ENCODE data around the gene MINDY1.

The MINDY1 gene

GRCh38 chr1:150966011-150966410, 40.7 kb downstream of the MINDY1 start:
- Histone ChIP-seq H3K4me2 (ENCODE audit: insufficient read depth, low read length, poor library complexity, severe bottlenecking) (no peak overlapping the region), H3K9ac (ENCODE audit: low read depth, low read length, poor library complexity) (no peak overlapping the region), H2AK5ac (ENCODE audit: low read depth, low read length) (no peak overlapping the region), H2BK5ac (ENCODE audit: low read length) (no peak overlapping the region), H2BK15ac (ENCODE audit: low read length) (no peak overlapping the region), H3K27ac (replicated peaks; ENCODE audit: low read length) (no peak overlapping the region), H3K14ac (ENCODE audit: low read length) (no peak overlapping the region), H3K36me3 (replicated peaks in 1 of 2; ENCODE audit: control insufficient read depth in 2 of 2, insufficient read depth in 2 of 2, low read length in 2 of 2) (peaks cover 60 to 91% of the 10 kb centered on the region in 2 donors), H3K23ac (ENCODE audit: low read depth, low read length, poor library complexity) (no peak overlapping the region), H3K4me3 (ENCODE audit: low read length in 2 of 2) (no peak overlapping the region), H2BK12ac (ENCODE audit: low read length) (no peak overlapping the region), H3K4me1 (ENCODE audit: control insufficient read depth in 2 of 2, insufficient read depth in 1 of 2, low read depth in 1 of 2, low read length in 2 of 2) (peaks cover 6 to 9% of the 10 kb centered on the region in 2 donors), H4K91ac (ENCODE audit: low read depth, low read length, poor library complexity) (no peak overlapping the region), H2BK120ac (ENCODE audit: low read depth, low read length) (no peak overlapping the region), H3K18ac (ENCODE audit: low read length) (no peak overlapping the region), H4K8ac (ENCODE audit: low read depth, low read length) (no peak overlapping the region), H3K9me3 (replicated peaks in 1 of 2; ENCODE audit: control insufficient read depth in 2 of 2, insufficient read depth in 1 of 2, low read depth in 1 of 2, low read length in 2 of 2) (no peaks in the 10 kb centered on the region), H3K79me1 (ENCODE audit: low read depth, low read length) (peaks cover 6% of the 10 kb centered on the region), H2AFZ (ENCODE audit: low read length) (no peak overlapping the region), H3K4ac (ENCODE audit: low read length) (no peak overlapping the region), H3K27me3 (ENCODE audit: control insufficient read depth in 3 of 3, insufficient read depth in 3 of 3, low read depth in 1 of 3, low read length in 3 of 3) (no peaks in the 10 kb centered on the region)
- WGBS, 2 donors (ENCODE audit: extremely low coverage in 2 of 2, insufficient read length in 2 of 2, insufficient replicate concordance in 1 of 2) = no CpG with 5 or more reads among the region's 6 CpGs
- no peak for DNase-seq (ENCODE audit: low spot score)

- H4K91ac ChIP-seq (ENCODE audit: low read depth, low read length, poor library complexity) = no peak overlapping the region
- peaks cover 64 to 95% of the 10 kb centered on the region in 2 donors for H3K36me3 ChIP-seq (replicated peaks in 1 of 2; ENCODE audit: control insufficient read depth in 2 of 2, insufficient read depth in 2 of 2, low read length in 2 of 2)
- no peak overlapping the region for H3K18ac ChIP-seq (ENCODE audit: low read length)
These were observed 41.1 kb downstream of the MINDY1 start for GRCh38 chr1:150965605-150966004.

GRCh38 chr1:150964164-150964489, 42.6 kb downstream of the MINDY1 start:
- H3K23ac ChIP-seq (ENCODE audit: low read depth, low read length, poor library complexity) = no peak overlapping the region
- peaks cover 68 to 100% of the 10 kb centered on the region in 2 donors for H3K36me3 ChIP-seq (replicated peaks in 1 of 2; ENCODE audit: control insufficient read depth in 2 of 2, insufficient read depth in 2 of 2, low read length in 2 of 2)

More at GRCh38 chr1:150965605-150966004, 41.1 kb downstream of the MINDY1 start:
- no peak overlapping the region for H4K8ac ChIP-seq (ENCODE audit: low read depth, low read length)
- H3K4ac ChIP-seq (ENCODE audit: low read length) = no peak overlapping the region
- peaks cover 6% of the 10 kb centered on the region for H3K79me1 ChIP-seq (ENCODE audit: low read depth, low read length)
- no peaks in the 10 kb centered on the region for H3K9me3 ChIP-seq (replicated peaks in 1 of 2; ENCODE audit: control insufficient read depth in 2 of 2, insufficient read depth in 1 of 2, low read depth in 1 of 2, low read length in 2 of 2)
- peaks cover 2 to 5% of the 10 kb centered on the region in 2 donors for H3K4me1 ChIP-seq (ENCODE audit: control insufficient read depth in 2 of 2, insufficient read depth in 1 of 2, low read depth in 1 of 2, low read length in 2 of 2)
- no peak overlapping the region for H3K23ac ChIP-seq (ENCODE audit: low read depth, low read length, poor library complexity)
- no peaks in the 10 kb centered on the region for H3K27me3 ChIP-seq (ENCODE audit: control insufficient read depth in 3 of 3, insufficient read depth in 3 of 3, low read depth in 1 of 3, low read length in 3 of 3)
- H2BK12ac ChIP-seq (ENCODE audit: low read length) = no peak overlapping the region
- no peak overlapping the region for H2AK5ac ChIP-seq (ENCODE audit: low read depth, low read length)
- no peak overlapping the region for H3K14ac ChIP-seq (ENCODE audit: low read length)
- no peak overlapping the region for H2AFZ ChIP-seq (ENCODE audit: low read length)
- H2BK5ac ChIP-seq (ENCODE audit: low read length) = no peak overlapping the region
- peak overlapping the region; percentile 24 for H3K27ac ChIP-seq (replicated peaks; ENCODE audit: low read length)
- H3K9ac ChIP-seq (ENCODE audit: low read depth, low read length, poor library complexity) = no peak overlapping the region
- DNase-seq (ENCODE audit: low spot score) = no peak
- no peak overlapping the region for H3K4me3 ChIP-seq (ENCODE audit: low read length in 2 of 2)
- H2BK120ac ChIP-seq (ENCODE audit: low read depth, low read length) = no peak overlapping the region
- H2BK15ac ChIP-seq (ENCODE audit: low read length) = no peak overlapping the region
- no peak overlapping the region for H3K4me2 ChIP-seq (ENCODE audit: insufficient read depth, low read length, poor library complexity, severe bottlenecking)
- WGBS, 2 donors (ENCODE audit: extremely low coverage in 2 of 2, insufficient read length in 2 of 2, insufficient replicate concordance in 1 of 2) = no CpG with 5 or more reads among the region's 4 CpGs

GRCh38 chr1:150963321-150964163, 43.2 kb downstream of the MINDY1 start:
- no CpG with 5 or more reads among the region's 10 CpGs for WGBS, 2 donors (ENCODE audit: extremely low coverage in 2 of 2, insufficient read length in 2 of 2, insufficient replicate concordance in 1 of 2)
- Histone ChIP-seq H3K36me3 (replicated peaks in 1 of 2; ENCODE audit: control insufficient read depth in 2 of 2, insufficient read depth in 2 of 2, low read length in 2 of 2) (peaks cover 64 to 100% of the 10 kb centered on the region in 2 donors), H2BK15ac (ENCODE audit: low read length) (no peak overlapping the region), H2BK5ac (ENCODE audit: low read length) (no peak overlapping the region), H2AK5ac (ENCODE audit: low read depth, low read length) (no peak overlapping the region), H3K9me3 (replicated peaks in 1 of 2; ENCODE audit: control insufficient read depth in 2 of 2, insufficient read depth in 1 of 2, low read depth in 1 of 2, low read length in 2 of 2) (no peaks in the 10 kb centered on the region), H2AFZ (ENCODE audit: low read length) (no peak overlapping the region), H4K91ac (ENCODE audit: low read depth, low read length, poor library complexity) (no peak overlapping the region), H3K27ac (replicated peaks; ENCODE audit: low read length) (no peak overlapping the region), H3K4ac (ENCODE audit: low read length) (no peak overlapping the region), H3K18ac (ENCODE audit: low read length) (no peak overlapping the region), H3K79me1 (ENCODE audit: low read depth, low read length) (no peaks in the 10 kb centered on the region), H3K27me3 (ENCODE audit: control insufficient read depth in 3 of 3, insufficient read depth in 3 of 3, low read depth in 1 of 3, low read length in 3 of 3) (no peaks in the 10 kb centered on the region), H3K14ac (ENCODE audit: low read length) (no peak overlapping the region), H3K4me3 (ENCODE audit: low read length in 2 of 2) (no peak overlapping the region), H3K9ac (ENCODE audit: low read depth, low read length, poor library complexity) (no peak overlapping the region), H2BK120ac (ENCODE audit: low read depth, low read length) (no peak overlapping the region), H4K8ac (ENCODE audit: low read depth, low read length) (no peak overlapping the region), H3K4me2 (ENCODE audit: insufficient read depth, low read length, poor library complexity, severe bottlenecking) (no peak overlapping the region), H3K4me1 (ENCODE audit: control insufficient read depth in 2 of 2, insufficient read depth in 1 of 2, low read depth in 1 of 2, low read length in 2 of 2) (no peaks in the 10 kb centered on the region), H2BK12ac (ENCODE audit: low read length) (no peak overlapping the region), H3K23ac (ENCODE audit: low read depth, low read length, poor library complexity) (no peak overlapping the region)
- no peak for DNase-seq (ENCODE audit: low spot score)

More at GRCh38 chr1:150964164-150964489, 42.6 kb downstream of the MINDY1 start:
- no peak overlapping the region for H2BK120ac ChIP-seq (ENCODE audit: low read depth, low read length)
- H3K4me3 ChIP-seq (ENCODE audit: low read length in 2 of 2) = no peak overlapping the region
- no peak overlapping the region for H3K18ac ChIP-seq (ENCODE audit: low read length)
- no peak overlapping the region for H2BK12ac ChIP-seq (ENCODE audit: low read length)
- no peak overlapping the region for H4K8ac ChIP-seq (ENCODE audit: low read depth, low read length)
- no peak overlapping the region for H2BK15ac ChIP-seq (ENCODE audit: low read length)
- no peak for DNase-seq (ENCODE audit: low spot score)
- no peak overlapping the region for H2AK5ac ChIP-seq (ENCODE audit: low read depth, low read length)
- H3K14ac ChIP-seq (ENCODE audit: low read length) = no peak overlapping the region
- no peak overlapping the region for H2BK5ac ChIP-seq (ENCODE audit: low read length)
- no peak overlapping the region for H3K4me2 ChIP-seq (ENCODE audit: insufficient read depth, low read length, poor library complexity, severe bottlenecking)
- H3K9ac ChIP-seq (ENCODE audit: low read depth, low read length, poor library complexity) = no peak overlapping the region
- H2AFZ ChIP-seq (ENCODE audit: low read length) = no peak overlapping the region
- no peaks in the 10 kb centered on the region for H3K9me3 ChIP-seq (replicated peaks in 1 of 2; ENCODE audit: control insufficient read depth in 2 of 2, insufficient read depth in 1 of 2, low read depth in 1 of 2, low read length in 2 of 2)
- H3K27ac ChIP-seq (replicated peaks; ENCODE audit: low read length) = no peak overlapping the region
- no peak overlapping the region for H3K4ac ChIP-seq (ENCODE audit: low read length)
- no CpG with 5 or more reads among the region's 5 CpGs for WGBS, 2 donors (ENCODE audit: extremely low coverage in 2 of 2, insufficient read length in 2 of 2, insufficient replicate concordance in 1 of 2)
- no peaks in the 10 kb centered on the region for H3K27me3 ChIP-seq (ENCODE audit: control insufficient read depth in 3 of 3, insufficient read depth in 3 of 3, low read depth in 1 of 3, low read length in 3 of 3)
- H3K4me1 ChIP-seq (ENCODE audit: control insufficient read depth in 2 of 2, insufficient read depth in 1 of 2, low read depth in 1 of 2, low read length in 2 of 2) = no peaks in the 10 kb centered on the region
- no peak overlapping the region for H4K91ac ChIP-seq (ENCODE audit: low read depth, low read length, poor library complexity)
- H3K79me1 ChIP-seq (ENCODE audit: low read depth, low read length) = peaks cover 3% of the 10 kb centered on the region
